ENCODE measurements around the gene KNDC1.

DNA sequence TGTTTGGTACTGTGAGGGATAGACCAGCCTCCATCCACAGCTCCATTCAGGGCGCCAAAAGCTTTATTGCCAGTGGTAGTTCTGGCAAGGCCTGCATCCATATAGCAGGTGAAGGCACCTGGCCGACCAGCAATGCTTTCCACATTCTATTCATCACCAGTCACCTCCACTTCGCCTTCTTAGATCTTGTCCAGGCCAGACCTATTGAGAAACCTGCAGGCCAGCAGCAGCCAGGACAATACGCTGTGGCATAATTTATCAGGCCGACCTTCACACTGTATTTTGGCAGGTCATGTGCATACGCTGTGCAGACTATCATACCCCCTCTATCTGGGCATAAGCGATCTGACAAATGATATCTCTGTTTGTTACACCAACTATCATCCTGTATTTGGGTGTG, 15.2 kb upstream of the KNDC1 start:
- no peak for TF ChIP-seq CTCF (IDR thresholded peaks at IDR 0.05)
- no peak for TF ChIP-seq POLR2A (IDR thresholded peaks at IDR 0.05)
